ENCODE results near the gene KMT2E.

KMT2E gene

DNA sequence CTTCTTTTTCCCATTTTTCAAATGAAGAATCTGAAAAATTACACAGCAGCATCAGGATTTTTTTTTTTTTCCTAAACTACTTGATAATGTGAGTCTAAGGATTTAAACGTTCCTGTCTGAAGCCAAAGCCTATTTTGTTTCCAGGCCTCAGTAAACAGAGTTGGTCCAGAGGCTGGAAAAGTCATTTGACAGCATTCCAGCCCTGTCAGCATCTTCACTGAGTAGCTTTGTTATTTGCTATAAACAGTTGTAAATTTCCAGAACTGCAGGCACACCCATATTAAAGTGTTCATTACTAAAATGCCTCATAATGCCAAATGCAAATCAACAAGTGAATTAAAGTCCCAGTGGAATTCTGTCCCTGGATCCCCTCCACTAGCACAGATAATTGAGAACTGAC is 35.5 kb upstream of the KMT2E start:
- TF ChIP-seq CTCF (IDR thresholded peaks at IDR 0.05; ENCODE audit: borderline replicate concordance, insufficient read depth, low read depth, low read length) = no peak
- H3K4me3 ChIP-seq (ENCODE audit: low read depth, low read length) = no peak overlapping the region

- no peak for TF ChIP-seq CTCF (IDR thresholded peaks at IDR 0.05; ENCODE audit: borderline replicate concordance, insufficient read depth, low read depth, low read length)
- no peak overlapping the region for H3K4me3 ChIP-seq (ENCODE audit: low read depth, low read length)
Observed at GRCh38 chr7:104979167-104979841, 34.7 kb upstream of the KMT2E start.

DNA sequence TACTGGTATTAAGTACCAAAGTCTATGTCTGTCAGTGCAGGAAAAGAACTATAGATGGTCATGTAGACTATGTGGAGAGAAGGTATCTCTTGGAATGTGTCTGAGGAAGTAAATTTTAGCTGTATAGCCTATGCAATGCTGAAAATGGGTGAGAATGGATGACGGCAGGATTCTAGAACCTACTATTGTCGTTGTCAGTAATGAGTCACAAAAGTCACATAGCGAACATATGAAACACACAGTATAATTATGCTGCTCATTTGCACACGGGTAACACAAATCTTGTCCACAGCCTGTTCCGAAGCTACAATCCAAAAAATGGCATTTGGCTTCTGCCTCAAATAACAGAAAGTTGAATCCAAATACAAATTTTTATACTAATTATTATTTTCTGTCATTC is 33.6 kb upstream of the KMT2E start:
- no peak for TF ChIP-seq CTCF (IDR thresholded peaks at IDR 0.05; ENCODE audit: borderline replicate concordance, insufficient read depth, low read depth, low read length)
- no peak overlapping the region for H3K4me3 ChIP-seq (ENCODE audit: low read depth, low read length)

GRCh38 chr7:104980841-104981671 is 32.9 kb upstream of the KMT2E start:
- no peak overlapping the region for H3K4me3 ChIP-seq (ENCODE audit: low read depth, low read length)
- TF ChIP-seq CTCF (IDR thresholded peaks at IDR 0.05; ENCODE audit: borderline replicate concordance, insufficient read depth, low read depth, low read length) = no peak; the same call in 1 of the 2 replicates

DNA sequence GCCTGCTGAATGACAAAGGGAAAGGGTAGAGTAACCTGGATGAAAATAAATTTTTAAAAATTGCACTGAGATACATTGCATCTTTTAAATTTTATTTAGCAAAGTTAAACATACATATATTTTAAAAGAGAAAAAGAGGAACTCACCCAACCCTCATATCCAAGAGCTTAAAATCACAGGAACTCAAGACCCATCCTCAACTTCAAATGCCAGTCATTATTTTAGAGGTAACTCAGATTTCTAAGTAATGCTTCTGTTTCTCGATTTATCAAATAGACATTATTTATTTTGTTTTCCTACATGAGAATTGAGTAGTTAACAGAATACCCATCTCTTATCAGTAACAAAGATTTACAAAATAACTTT is 32.4 kb upstream of the KMT2E start:
- TF ChIP-seq CTCF (IDR thresholded peaks at IDR 0.05; ENCODE audit: borderline replicate concordance, insufficient read depth, low read depth, low read length) = no peak
- H3K4me3 ChIP-seq (ENCODE audit: low read depth, low read length) = no peak overlapping the region

- no peak for TF ChIP-seq CTCF (IDR thresholded peaks at IDR 0.05; ENCODE audit: borderline replicate concordance, insufficient read depth, low read depth, low read length)
- H3K4me3 ChIP-seq (ENCODE audit: low read depth, low read length) = no peak overlapping the region
Observed at GRCh38 chr7:104982308-104983075, 31.5 kb upstream of the KMT2E start.

All from GM12875 (cell line).